SK-N-SH treated with all-trans-retinoic acid at 6 μM for 48 hours (cell line): ENCODE measurements around the gene MGST1.

ENCODE experiments used
- ARNTL ChIP-seq: fragments of 450-650 bp; formaldehyde crosslinking; IDR thresholded peaks from 2 replicates; pipeline ENCODE4 v1.5.0; 2020; ENCODE audit warnings: low read depth, mild to moderate bottlenecking, moderate library complexity, borderline replicate concordance
- BACH2 ChIP-seq: fragments of 250-450 bp; sonication (Bioruptor Pico); IDR thresholded peaks from 2 replicates; pipeline ENCODE4 v1.9.0; 2021; ENCODE audit warnings: mild to moderate bottlenecking, borderline replicate concordance
- CREB5 ChIP-seq: fragments of 250-450 bp; sonication (Bioruptor Pico); IDR thresholded peaks from 2 replicates; pipeline ENCODE4 v1.5.1; 2020; ENCODE audit warnings: low read depth, mild to moderate bottlenecking, moderate library complexity
- CSDC2 ChIP-seq: fragments of 250-450 bp; sonication (Bioruptor Pico); IDR thresholded peaks from 2 replicates; pipeline ENCODE4 v1.5.0; 2020; ENCODE audit warnings: mild to moderate bottlenecking, moderate library complexity
- GLIS3 ChIP-seq: fragments of 250-450 bp; sonication (Bioruptor Pico); IDR thresholded peaks from 2 replicates; pipeline ENCODE4 v1.5.0; 2020; ENCODE audit warnings: mild to moderate bottlenecking, moderate library complexity
- ISL1 ChIP-seq: fragments of 250-450 bp; sonication (Bioruptor Pico); IDR thresholded peaks from 2 replicates; pipeline ENCODE4 v2.1.2; 2022; ENCODE audit warnings: mild to moderate bottlenecking, moderate library complexity
- PPARA ChIP-seq: fragments of 250-450 bp; sonication (Bioruptor Pico); IDR thresholded peaks from 2 replicates; pipeline ENCODE4 v1.5.0; 2020; ENCODE audit warnings: mild to moderate bottlenecking, borderline replicate concordance
- RARB ChIP-seq: fragments of 250-450 bp; sonication (Bioruptor Pico); IDR thresholded peaks from 2 replicates; pipeline ENCODE4 v1.8.0; 2021; ENCODE audit warnings: mild to moderate bottlenecking, moderate library complexity
- SNAI2 ChIP-seq: fragments of 250-450 bp; sonication (Bioruptor Pico); IDR thresholded peaks from 2 replicates; pipeline ENCODE4 v1.5.0; 2020; ENCODE audit warnings: mild to moderate bottlenecking, moderate library complexity
- TSHZ2 ChIP-seq: fragments of 250-450 bp; sonication (Bioruptor Pico); IDR thresholded peaks from 2 replicates; pipeline ENCODE4 v1.5.0; 2020; ENCODE audit warnings: mild to moderate bottlenecking, moderate library complexity

- no peak for TF ChIP-seq GLIS3
- no peak for TF ChIP-seq CREB5 (CRISPR knock-in tag)
- TF ChIP-seq TSHZ2 = no peak
- TF ChIP-seq BACH2 (CRISPR knock-in tag) = no peak
- no peak for TF ChIP-seq CSDC2 (CRISPR knock-in tag)
- TF ChIP-seq RARB (CRISPR knock-in tag) = no peak
- no peak for TF ChIP-seq ARNTL
- TF ChIP-seq ISL1 (CRISPR knock-in tag) = no peak
- no peak for TF ChIP-seq SNAI2
- TF ChIP-seq PPARA = no peak
Measured at GRCh38 chr12:16307856-16308475, 39.5 kb upstream of the MGST1 start.
